K562 treated with DMSO at 1 percent for 24 hours (cell line): ENCODE data around the gene CCDC122. TPM values are rescaled to one million over a fixed set of nuclear protein-coding genes. Genes with fewer than 3 reads are reported as not detected.

Experiments
- total RNA-seq: library from RNA; unstranded; fragments of 300-600 nt; gene quantifications from 2 replicates; pipeline ENCODE4 v1.2.3, GENCODE V29; 2022; ENCODE audit warnings: low read depth; ENCODE audit not compliant: insufficient read depth

Gene CCDC122
- 0.13 TPM in 1 of 2 replicates, not detected in the other for total RNA-seq

DNA sequence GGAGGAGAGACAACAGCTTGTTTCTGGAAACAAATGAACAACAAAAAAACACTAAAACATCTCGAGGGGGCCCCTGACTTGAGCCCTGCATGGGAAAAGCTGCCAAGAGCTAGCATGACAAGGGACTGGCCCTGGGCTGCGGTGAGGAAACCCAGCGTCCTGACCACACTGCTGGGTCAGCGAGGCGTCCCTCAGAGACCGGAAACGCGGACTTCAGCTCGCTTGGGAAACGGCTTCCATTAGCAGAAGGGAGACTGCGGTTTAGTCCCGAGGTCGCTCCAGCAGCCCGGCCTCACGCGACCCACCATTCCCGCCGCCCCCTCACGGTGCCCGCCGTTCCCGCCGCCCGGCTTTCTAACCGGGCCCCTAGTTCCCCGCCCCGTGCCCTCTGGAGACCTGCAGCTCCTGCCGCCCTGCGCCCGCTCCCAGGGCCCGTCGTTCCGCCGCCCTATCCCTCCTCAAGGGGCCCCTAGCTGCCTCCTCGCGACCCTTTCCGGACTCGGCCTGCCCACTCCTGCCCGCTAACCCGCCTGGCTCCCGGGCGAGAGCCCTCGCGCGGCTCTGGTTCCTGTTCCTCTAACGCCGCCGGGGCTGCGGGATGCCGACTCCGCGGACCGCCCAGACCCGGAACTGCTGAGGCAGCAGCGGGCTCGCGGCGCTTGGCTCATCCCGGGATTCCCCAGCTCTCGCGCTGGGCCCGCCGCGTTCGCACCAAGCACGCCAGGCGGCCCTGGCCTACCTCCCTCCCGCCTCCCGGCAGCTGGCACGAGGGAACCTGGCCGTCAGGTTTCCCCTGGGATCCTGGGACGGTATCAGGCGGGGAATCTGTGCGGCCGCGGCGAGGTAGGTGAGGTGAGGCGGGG is at the start of gene CCDC122:
Gene CCDC122, minus strand, starts transcription at position 849 of the 863 bp plus-strand sequence. CDS start 10,364 bp downstream, outside the sequence.

DNA sequence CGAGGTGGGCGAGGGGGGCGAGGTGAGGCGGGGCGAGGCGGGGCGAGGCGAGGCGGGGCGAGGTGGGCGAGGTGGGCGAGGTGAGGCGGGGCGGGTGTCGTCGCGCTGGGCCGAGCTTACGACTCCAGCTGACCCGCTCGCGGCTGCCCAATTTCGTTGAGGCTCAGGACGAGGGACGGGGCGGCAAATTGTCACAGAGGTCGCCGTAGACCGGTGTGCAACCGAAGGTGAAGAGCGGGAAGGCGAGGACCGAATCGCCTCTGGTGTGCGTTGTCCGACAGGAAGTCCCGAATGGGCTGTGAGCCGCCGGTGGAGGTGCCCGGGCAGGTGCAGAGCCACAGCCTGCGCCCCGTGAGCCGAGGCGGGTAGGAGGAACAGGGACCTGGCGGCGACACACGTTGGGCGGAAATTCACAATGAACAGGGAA is 228 bp upstream of the CCDC122 start, which contains the start of gene LACC1:
Gene LACC1, plus strand, starts transcription at position 150 of the 427 bp plus-strand sequence. CDS start 1,082 bp downstream, outside the sequence.

DNA sequence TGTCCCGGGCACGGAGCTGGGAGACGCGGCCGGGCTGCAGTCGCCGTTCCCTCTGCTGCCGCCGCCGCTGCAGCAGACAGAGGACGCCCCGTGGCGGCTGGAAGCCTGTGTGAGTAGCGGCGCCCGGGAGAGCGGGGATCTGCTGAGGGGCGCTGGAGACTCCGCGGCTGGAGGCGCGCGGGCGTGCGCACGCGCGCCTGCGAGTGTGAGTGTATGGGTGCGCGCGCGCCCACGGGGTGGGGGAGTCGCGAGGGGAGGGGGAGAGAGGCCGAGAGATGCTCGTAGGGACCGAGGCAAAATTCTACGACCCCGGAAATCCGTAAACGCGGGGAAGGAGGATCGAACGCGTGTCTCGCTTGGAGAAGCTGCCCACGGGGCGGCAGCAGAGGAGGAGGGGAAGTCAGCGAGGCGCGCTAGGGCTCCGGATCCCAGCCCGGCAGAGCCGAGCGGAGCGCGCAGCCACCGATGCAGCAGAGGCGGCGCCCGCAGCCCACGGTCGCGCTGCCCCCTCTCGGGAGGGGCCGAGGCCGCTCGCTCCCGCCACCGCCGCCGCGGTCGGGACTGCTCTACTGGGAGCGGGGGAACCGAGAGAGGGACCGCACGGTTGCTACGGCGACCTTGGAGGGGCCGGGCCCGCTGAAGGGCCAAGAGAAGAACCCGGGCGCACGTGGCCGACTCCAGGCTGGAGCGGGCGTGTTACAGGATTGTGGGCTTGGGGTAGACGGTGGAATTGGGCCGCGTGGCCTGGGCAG is 92.6 kb downstream of the CCDC122 start, which contains the start of gene ENOX1:
Gene ENOX1, minus strand, starts transcription at position 207 of the 752 bp plus-strand sequence.

Other genes starting within 250 kb of the CCDC122 start
- not detected in 2 replicates for gene ENOX1, start 92.8 kb downstream of the CCDC122 start, total RNA-seq
- gene LACC1, start 164 bp upstream of the CCDC122 start, total RNA-seq = not detected in 2 replicates